Panc1 (cell line): ENCODE measurements around the gene RASGRF2.

Experiments
- CTCF ChIP-seq: fragments of 450-650 bp; IDR thresholded peaks from 2 replicates; pipeline ENCODE4 v1.5.1; 2017; ENCODE audit warnings: mild to moderate bottlenecking
- SIN3A ChIP-seq: IDR thresholded peaks from 2 replicates; pipeline ENCODE4 v1.6.1; 2012; ENCODE audit warnings: low read depth, mild to moderate bottlenecking, low read length, moderate library complexity, borderline replicate concordance; ENCODE audit not compliant: insufficient read depth

- TF ChIP-seq CTCF (no peak), SIN3A (no peak)
These were observed 33.0 kb upstream of the RASGRF2 start for GRCh38 chr5:80926979-80927656.
